HepG2 (cell line): ENCODE measurements around the gene ARG1. TPM values are rescaled to one million over a fixed set of nuclear protein-coding genes. Genes with fewer than 3 reads are reported as not detected.

Source experiments
- BHLHE40 ChIP-seq: IDR thresholded peaks from 2 replicates; pipeline ENCODE4 v1.6.1; 2011; ENCODE audit warnings: low read length, improper control_type of control experiment
- ELF1 ChIP-seq: sonication (generic); formaldehyde crosslinking; IDR thresholded peaks from 2 replicates; pipeline ENCODE4 v1.4.0; 2020; ENCODE audit warnings: missing genetic modification reagents
- FOXA1 ChIP-seq, 2 experiments: fragments of 450-650 bp in 1 of 2; sonication (generic) in 1 of 2; formaldehyde crosslinking in 1 of 2; IDR thresholded peaks; 2 replicates each; pipeline versions ENCODE4 v1.4.0 to v1.6.1; 2016 to 2020; ENCODE audit warnings: missing genetic modification reagents in 1 of 2
- FOXJ3 ChIP-seq: sonication (generic); formaldehyde crosslinking; IDR thresholded peaks from 2 replicates; pipeline ENCODE4 v1.4.0; 2020; ENCODE audit warnings: missing genetic modification reagents, mild to moderate bottlenecking, borderline replicate concordance
- GATAD2A ChIP-seq: IDR thresholded peaks from 2 replicates; pipeline ENCODE4 v1.6.1; 2016
- KAT8 ChIP-seq: IDR thresholded peaks from 2 replicates; pipeline ENCODE4 v1.6.1; 2016; ENCODE audit warnings: missing genetic modification reagents, missing compliant biosample characterization
- KLF6 ChIP-seq: IDR thresholded peaks from 2 replicates; pipeline ENCODE4 v1.8.0; 2016; ENCODE audit warnings: missing biosample characterization, missing genetic modification reagents
- NONO ChIP-seq, 2 experiments: fragments of 450-650 bp in 1 of 2; sonication (generic) in 1 of 2; formaldehyde crosslinking in 1 of 2; IDR thresholded peaks in 1 of 2; conservative IDR thresholded peaks in 1 of 2; 2 replicates each; pipeline versions ENCODE4 v1.6.1 to v1.8.0; 2017 to 2022; ENCODE audit warnings: mild to moderate bottlenecking in 1 of 2, missing genetic modification reagents in 1 of 2, moderate library complexity in 1 of 2
- NR1H2 ChIP-seq: sonication (generic); formaldehyde crosslinking; IDR thresholded peaks from 2 replicates; pipeline ENCODE4 v1.8.1; 2022; ENCODE audit warnings: low read depth, missing genetic modification reagents, borderline replicate concordance
- POGZ ChIP-seq: sonication (generic); formaldehyde crosslinking; IDR thresholded peaks from 2 replicates; pipeline ENCODE4 v1.4.0; 2020; ENCODE audit warnings: mild to moderate bottlenecking, missing genetic modification reagents
- RBM39 ChIP-seq: fragments of 200-400 bp; formaldehyde crosslinking; IDR thresholded peaks from one replicate; pipeline ENCODE4 v1.6.1; 2018; ENCODE audit warnings: antibody characterized with exemption, mild to moderate bottlenecking, low read depth, low read length; ENCODE audit not compliant: poor library complexity, severe bottlenecking
- SRSF9 ChIP-seq: fragments of 200-400 bp; formaldehyde crosslinking; IDR thresholded peaks from 2 replicates; pipeline ENCODE4 v1.6.1; 2018; ENCODE audit warnings: borderline replicate concordance, mild to moderate bottlenecking, low read depth, low read length; ENCODE audit not compliant: insufficient read depth, poor library complexity, severe bottlenecking
- TCF7L2 ChIP-seq: IDR thresholded peaks from 2 replicates; pipeline ENCODE4 v1.6.1; 2011; ENCODE audit warnings: mild to moderate bottlenecking, low read depth, low read length, moderate library complexity
- ZFP1 ChIP-seq: IDR thresholded peaks from 2 replicates; pipeline ENCODE4 v1.6.1; 2016
- ZGPAT ChIP-seq: IDR thresholded peaks from 2 replicates; pipeline ENCODE4 v1.6.1; 2016; ENCODE audit warnings: mild to moderate bottlenecking
- ZNF331 ChIP-seq: sonication (generic); formaldehyde crosslinking; IDR thresholded peaks from 2 replicates; pipeline ENCODE4 v1.4.0; 2020; ENCODE audit warnings: missing genetic modification reagents
- ZNF605 ChIP-seq: sonication (generic); formaldehyde crosslinking; IDR thresholded peaks from 2 replicates; pipeline ENCODE4 v1.8.0; 2022; ENCODE audit warnings: mild to moderate bottlenecking, missing genetic modification reagents
- ZNF781 ChIP-seq: sonication (generic); formaldehyde crosslinking; IDR thresholded peaks from 2 replicates; pipeline ENCODE4 v1.5.1; 2020; ENCODE audit warnings: borderline replicate concordance, mild to moderate bottlenecking, missing genetic modification reagents; ENCODE audit errors: not compliant biosample characterization
- ZNF83 ChIP-seq: sonication (generic); formaldehyde crosslinking; IDR thresholded peaks from 2 replicates; pipeline ENCODE4 v1.4.0; 2020; ENCODE audit warnings: missing genetic modification reagents, mild to moderate bottlenecking, borderline replicate concordance
- polyA plus RNA-seq, 8 experiments: library from polyadenylated mRNA; depleted of rRNA in 3 of 8; stranded (reverse) in 7 of 8; unstranded in 1 of 8; fragments of >200 nt; fragmentation: Illumina TruSeq in 4 of 8; extraction: Trizol in 4 of 8; gene quantifications; 2 replicates each; pipeline versions ENCODE4 v1.2.1 to v1.2.3, GENCODE V29; 2011 to 2016; ENCODE audit warnings: low read depth in 4 of 8, missing spikeins in 1 of 8, mixed read lengths in 1 of 8; ENCODE audit not compliant: insufficient read depth in 1 of 8
- total RNA-seq, 5 experiments: library from RNA; depleted of rRNA; stranded (reverse); fragments of >200 nt; fragmentation: Illumina TruSeq; extraction: Trizol; gene quantifications; 2 replicates each; pipeline ENCODE4 v1.2.3, GENCODE V29; 2016; ENCODE audit warnings: low read depth in 1 of 5
- TF ChIP-seq, protein P1 (sequence below): sonication (generic); formaldehyde crosslinking; IDR thresholded peaks from 2 replicates; pipeline ENCODE4 v1.4.0; 2020; ENCODE audit warnings: missing genetic modification reagents; ENCODE audit errors: not compliant biosample characterization
- TF ChIP-seq, protein P2 (sequence below): sonication (generic); formaldehyde crosslinking; IDR thresholded peaks from 2 replicates; pipeline ENCODE4 v1.4.0; 2020; ENCODE audit warnings: missing genetic modification reagents
- TF ChIP-seq, protein P3 (sequence below): sonication (generic); formaldehyde crosslinking; IDR thresholded peaks from 2 replicates; pipeline ENCODE4 v1.4.0; 2020; ENCODE audit warnings: missing genetic modification reagents
- TF ChIP-seq, protein P4 (sequence below): sonication (generic); formaldehyde crosslinking; IDR thresholded peaks from 2 replicates; pipeline ENCODE4 v1.5.0; 2020; ENCODE audit warnings: mild to moderate bottlenecking, low read depth, missing genetic modification reagents, borderline replicate concordance

The ARG1 gene
- total and polyA plus RNA-seq, 2 of the 13 experiments (the other 11 are each of a cell fraction or from before 2014, with no cell fraction given), result 2.2 to 11.2 TPM

- TF ChIP-seq, protein P1, sequence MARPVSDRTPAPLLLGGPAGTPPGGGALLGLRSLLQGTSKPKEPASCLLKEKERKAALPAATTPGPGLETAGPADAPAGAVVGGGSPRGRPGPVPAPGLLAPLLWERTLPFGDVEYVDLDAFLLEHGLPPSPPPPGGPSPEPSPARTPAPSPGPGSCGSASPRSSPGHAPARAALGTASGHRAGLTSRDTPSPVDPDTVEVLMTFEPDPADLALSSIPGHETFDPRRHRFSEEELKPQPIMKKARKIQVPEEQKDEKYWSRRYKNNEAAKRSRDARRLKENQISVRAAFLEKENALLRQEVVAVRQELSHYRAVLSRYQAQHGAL (CRISPR knock-in tag), result no peak
- TF ChIP-seq KLF6 (CRISPR knock-in tag), result no peak
- TF ChIP-seq POGZ (CRISPR knock-in tag), result peak; percentile 84
- no peak for TF ChIP-seq RBM39
- peak; percentile 75 for TF ChIP-seq FOXJ3 (CRISPR knock-in tag)
- peak; percentile 55 for TF ChIP-seq ZGPAT (CRISPR knock-in tag)
- no peak for TF ChIP-seq FOXA1 (IDR thresholded peaks at IDR 0.05)
- TF ChIP-seq FOXA1 (CRISPR knock-in tag; IDR thresholded peaks at IDR 0.05), result 0 out of 2 replicates have a peak, but pooled peaks have one; percentile 11
- TF ChIP-seq GATAD2A (CRISPR knock-in tag), result peak; percentile 78
- no peak for TF ChIP-seq SRSF9
- peak; percentile 83 for TF ChIP-seq ZNF331
- no peak for TF ChIP-seq BHLHE40
- TF ChIP-seq ZNF605 (CRISPR knock-in tag), result 0 out of 2 replicates have a peak, but pooled peaks have one; percentile 19
- TF ChIP-seq, protein P2, sequence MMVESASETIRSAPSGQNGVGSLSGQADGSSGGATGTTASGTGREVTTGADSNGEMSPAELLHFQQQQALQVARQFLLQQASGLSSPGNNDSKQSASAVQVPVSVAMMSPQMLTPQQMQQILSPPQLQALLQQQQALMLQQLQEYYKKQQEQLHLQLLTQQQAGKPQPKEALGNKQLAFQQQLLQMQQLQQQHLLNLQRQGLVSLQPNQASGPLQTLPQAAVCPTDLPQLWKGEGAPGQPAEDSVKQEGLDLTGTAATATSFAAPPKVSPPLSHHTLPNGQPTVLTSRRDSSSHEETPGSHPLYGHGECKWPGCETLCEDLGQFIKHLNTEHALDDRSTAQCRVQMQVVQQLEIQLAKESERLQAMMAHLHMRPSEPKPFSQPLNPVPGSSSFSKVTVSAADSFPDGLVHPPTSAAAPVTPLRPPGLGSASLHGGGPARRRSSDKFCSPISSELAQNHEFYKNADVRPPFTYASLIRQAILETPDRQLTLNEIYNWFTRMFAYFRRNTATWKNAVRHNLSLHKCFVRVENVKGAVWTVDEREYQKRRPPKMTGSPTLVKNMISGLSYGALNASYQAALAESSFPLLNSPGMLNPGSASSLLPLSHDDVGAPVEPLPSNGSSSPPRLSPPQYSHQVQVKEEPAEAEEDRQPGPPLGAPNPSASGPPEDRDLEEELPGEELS, result peak; percentile 88
- TF ChIP-seq KAT8 (CRISPR knock-in tag), result peak; percentile 49; the same call in 1 of the 2 replicates
- no peak for TF ChIP-seq ELF1 (CRISPR knock-in tag)
- TF ChIP-seq, protein P3, sequence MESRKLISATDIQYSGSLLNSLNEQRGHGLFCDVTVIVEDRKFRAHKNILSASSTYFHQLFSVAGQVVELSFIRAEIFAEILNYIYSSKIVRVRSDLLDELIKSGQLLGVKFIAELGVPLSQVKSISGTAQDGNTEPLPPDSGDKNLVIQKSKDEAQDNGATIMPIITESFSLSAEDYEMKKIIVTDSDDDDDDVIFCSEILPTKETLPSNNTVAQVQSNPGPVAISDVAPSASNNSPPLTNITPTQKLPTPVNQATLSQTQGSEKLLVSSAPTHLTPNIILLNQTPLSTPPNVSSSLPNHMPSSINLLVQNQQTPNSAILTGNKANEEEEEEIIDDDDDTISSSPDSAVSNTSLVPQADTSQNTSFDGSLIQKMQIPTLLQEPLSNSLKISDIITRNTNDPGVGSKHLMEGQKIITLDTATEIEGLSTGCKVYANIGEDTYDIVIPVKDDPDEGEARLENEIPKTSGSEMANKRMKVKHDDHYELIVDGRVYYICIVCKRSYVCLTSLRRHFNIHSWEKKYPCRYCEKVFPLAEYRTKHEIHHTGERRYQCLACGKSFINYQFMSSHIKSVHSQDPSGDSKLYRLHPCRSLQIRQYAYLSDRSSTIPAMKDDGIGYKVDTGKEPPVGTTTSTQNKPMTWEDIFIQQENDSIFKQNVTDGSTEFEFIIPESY (CRISPR knock-in tag), result no peak
- peak; percentile 58; the same call in 1 of the 2 replicates for TF ChIP-seq ZFP1 (CRISPR knock-in tag)
- TF ChIP-seq ZNF83 (CRISPR knock-in tag), result no peak
- no peak for TF ChIP-seq NONO (IDR thresholded peaks at IDR 0.05)
- peak; percentile 81; the same call in 1 of the 2 replicates for TF ChIP-seq NONO (CRISPR knock-in tag; conservative IDR thresholded peaks at IDR 0.05)
- TF ChIP-seq NR1H2, result no peak
- TF ChIP-seq TCF7L2, result no peak
- TF ChIP-seq, protein P4, sequence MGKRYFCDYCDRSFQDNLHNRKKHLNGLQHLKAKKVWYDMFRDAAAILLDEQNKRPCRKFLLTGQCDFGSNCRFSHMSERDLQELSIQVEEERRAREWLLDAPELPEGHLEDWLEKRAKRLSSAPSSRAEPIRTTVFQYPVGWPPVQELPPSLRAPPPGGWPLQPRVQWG, result no peak
- TF ChIP-seq ZNF781 (CRISPR knock-in tag), result no peak
Observed at GRCh38 chr6:131575834-131576478, 2.9 kb downstream of the ARG1 start (continued).
